Activated CD4-positive, alpha-beta T cell treated with anti-CD3 and anti-CD28 coated beads, Interleukin-2, amount 50 U/mL, for 16 hours (primary cell): Measurements from ENCODE around the gene HAS3.

Experiments
- DNase-seq: peaks from one replicate; pipeline ENCODE4 v3.0.0-alpha.2; 2020

HAS3 gene

GRCh38 chr16:69089091-69089910, 16.2 kb upstream of the HAS3 start:
- peak; percentile 81 for DNase-seq

DNA sequence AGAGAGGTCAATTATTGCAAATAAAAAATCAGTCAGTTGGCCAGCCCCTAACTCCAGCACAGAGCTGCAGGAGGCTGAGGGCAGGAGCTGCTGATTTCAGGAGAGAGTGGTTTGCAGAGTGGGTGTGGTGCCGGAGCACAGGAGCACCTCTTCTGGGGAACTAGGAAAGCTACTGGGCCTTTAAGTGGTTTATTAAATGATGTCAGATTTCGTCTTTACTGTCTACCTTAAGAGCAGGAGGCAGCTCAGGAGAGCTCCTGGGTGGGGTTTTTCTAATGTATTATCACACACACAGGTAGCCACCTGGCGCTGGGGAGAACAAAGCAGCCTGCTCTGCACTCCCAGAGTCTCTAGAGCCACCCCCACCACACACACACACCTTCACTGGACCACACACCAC, 11.5 kb upstream of the HAS3 start:
- no peak for DNase-seq

DNA sequence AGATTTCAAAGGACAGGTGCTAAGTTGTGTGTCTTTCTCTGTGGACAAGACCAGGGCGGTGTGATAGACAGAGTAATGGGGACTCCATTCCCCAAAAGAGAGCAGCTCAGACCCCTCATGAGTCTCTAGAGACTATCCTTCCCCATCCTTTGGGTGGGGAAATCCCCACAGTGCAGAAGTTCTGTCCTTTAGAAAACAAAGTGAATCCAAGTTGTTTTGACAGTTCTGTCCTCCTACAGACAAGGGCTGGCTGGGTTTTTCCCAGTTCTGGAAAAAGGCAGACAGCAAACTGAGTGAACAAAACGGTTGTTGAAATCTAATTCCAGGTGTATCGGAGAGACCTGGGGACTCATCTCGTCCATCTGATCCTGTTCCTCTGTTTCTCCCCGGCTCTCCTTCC, 11.0 kb upstream of the HAS3 start:
- no peak for DNase-seq

- DNase-seq = no peak
Observed at GRCh38 chr16:69095193-69095592, 10.3 kb upstream of the HAS3 start.

DNA sequence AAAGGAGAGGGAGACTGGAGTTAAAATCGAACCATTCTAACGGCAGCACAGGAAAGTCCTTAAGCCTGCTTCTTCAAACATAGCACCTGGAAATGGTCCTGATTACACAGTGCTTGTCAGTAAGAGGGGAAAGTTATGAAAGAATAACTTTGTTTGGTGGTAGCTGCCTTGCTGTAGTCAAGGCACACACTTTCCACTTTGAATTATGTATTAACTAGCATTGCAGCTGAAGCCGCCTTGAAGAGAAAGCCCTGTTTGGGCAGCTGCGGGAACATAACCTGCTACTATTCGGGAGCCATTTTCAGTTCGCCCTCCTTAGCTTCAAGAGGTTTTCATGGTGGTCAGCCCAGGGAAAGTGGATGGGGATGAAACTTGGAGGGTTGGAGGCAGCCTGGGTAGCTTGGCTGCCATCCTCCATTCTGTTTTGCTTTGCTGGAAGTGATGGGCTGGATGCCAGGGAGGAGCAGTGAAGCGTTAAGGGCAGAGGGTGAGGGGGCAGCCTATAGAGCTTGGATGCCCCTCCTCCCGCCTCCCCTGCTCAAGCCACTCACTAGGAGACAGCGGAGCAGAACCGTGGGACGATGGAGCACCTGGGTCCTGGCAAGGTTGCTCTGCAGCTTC, 5.3 kb upstream of the HAS3 start:
- DNase-seq = no peak

DNA sequence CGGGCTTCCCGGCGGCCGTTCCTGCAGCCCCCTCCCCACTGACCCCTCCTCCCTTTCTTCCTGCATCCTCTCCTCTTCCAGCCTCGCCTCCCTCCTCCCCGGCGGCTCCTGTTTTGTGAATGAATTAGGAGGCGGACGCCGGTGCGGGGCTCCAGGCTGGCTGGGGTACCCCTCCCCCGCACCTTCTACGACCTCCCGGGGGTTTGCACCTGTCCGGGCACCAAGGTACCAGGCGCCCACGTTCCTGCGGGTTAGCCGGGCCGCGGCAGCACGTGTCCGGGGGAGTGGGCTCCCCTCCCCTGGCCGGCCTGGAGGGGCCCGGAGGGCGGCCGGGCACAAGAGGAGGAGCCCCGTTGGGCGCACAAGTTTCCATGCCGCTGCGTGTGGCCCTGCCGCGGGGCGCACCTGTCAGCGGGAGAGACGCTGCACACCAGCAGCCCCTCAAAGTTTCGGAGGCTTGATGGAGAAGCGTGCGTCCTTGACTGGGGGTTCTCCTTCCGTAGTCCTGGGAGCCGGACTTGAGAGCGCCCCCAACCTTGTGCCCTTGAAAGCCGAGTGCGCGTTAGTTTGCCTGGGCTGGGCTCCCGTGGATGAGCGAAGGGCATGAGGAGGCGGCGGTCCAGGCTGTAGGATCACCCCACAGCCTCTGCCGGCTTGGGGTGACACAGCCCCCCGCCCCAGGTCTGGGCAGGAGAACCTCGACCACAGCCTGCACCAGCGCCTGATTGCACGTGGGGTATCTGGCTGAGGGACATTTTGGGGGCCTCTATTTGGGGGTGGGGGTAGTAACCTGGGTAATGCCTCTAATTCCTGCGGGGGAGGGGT, 1.2 kb downstream of the HAS3 start:
- DNase-seq = no peak

GRCh38 chr16:69107316-69107962, 2.0 kb downstream of the HAS3 start:
- DNase-seq = no peak

DNA sequence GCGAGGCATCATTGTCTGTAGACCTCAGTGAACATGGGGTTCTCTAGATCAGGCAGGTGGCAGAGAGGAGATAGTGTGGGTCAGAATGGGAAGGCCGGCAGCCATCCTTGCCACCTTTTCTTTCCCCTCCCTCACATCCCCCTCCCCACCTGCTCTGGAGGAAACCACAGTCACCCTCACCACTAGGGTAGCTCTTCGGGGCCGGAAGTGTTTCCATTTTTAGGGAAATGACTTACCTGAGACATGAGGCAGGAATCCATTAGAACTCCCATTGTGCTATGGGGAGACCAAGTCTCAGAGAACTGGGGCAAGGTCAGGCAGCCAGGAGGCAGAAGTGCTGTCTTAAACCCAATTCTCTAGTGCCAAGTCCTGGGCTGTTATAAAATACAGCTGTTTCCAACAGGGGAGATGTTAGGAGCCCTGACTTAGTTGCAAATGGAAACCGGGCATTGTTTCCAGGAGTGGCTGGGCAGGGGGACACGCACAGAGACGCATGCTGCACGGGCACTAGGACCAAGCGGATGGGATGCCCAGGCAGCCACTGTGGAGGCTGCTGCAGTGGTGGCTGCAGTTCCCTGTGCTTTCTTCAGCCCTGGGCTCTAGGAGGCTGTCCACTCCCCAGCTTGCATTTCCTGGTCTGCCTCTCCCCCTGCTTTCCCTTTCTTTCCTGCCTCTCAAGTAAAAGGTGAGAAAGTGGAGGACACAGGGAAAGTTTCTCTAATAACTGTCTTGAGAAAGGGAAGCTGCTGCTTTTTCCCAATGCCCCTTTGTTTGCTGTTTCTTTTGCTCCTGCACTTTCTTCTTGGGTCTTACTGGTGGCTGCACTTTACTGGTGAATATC, 2.8 kb downstream of the HAS3 start:
- DNase-seq = no peak

DNA sequence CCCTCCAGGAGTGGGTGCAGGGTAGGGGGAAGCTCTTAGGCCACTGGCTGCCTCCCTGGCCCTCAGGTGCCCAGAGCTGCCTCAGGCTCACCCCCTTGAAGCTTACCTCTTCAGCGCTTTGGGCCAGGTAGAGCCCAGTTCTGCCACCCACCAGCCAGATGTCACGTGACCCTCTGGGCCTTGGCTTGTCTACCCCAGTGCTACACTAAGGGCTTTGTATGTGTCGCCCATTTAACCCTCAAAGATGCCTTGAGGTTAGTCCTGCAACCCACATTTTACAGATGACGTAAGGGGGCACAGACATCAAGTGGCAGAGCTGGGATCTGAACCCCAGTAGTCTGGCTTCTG, 3.4 kb downstream of the HAS3 start:
- DNase-seq = no peak

GRCh38 chr16:69109486-69110270, 4.2 kb downstream of the HAS3 start:
- DNase-seq = no peak

- no peak for DNase-seq
Observed at GRCh38 chr16:69110406-69110805, 5.0 kb downstream of the HAS3 start.

- DNase-seq = no peak
Observed at GRCh38 chr16:69111216-69111875, 5.9 kb downstream of the HAS3 start.

- DNase-seq = no peak
Observed at GRCh38 chr16:69111876-69112230, 6.4 kb downstream of the HAS3 start.

DNA sequence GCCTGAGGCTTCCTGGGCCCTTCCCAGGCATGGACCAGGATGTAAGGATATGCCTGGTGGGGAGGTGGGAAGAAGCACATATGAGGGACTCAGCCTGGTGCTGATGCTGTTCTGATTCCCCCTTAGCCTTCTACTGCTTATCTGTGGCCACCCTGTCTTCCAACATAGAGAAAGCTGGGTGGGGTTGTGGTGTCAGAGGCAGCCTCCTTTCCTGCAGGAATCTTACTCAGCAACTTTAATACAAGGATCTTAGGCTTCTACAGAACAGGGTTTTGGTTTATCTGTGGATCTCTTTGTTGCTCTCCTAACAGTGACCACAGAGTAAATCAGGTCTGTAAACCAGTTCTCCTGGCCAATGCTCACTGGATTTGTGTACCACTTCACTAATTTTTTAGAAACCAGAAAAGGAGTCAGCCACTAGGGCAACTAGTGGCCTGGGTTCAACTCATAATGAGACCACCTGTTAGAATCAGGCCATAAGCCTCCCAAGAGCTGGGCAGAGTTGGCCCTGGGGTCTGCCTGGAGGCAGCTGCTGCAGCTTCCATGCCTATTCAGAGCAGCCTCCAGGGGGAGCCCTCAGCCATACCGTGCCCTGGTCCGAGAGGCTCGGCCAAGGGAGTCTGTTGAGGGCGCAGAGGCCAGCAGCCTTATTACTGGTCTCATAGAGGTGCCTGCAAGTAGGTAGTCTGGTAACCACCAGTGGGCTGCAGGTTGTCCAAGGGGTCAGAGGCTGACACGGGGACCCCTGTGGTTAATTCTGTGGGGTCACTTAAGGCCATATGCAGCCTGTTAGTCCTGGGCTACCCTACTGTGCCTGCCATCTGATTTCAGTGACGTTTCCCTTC, 7.1 kb downstream of the HAS3 start:
- peak; percentile 62 for DNase-seq

GRCh38 chr16:69113216-69113615, 7.8 kb downstream of the HAS3 start:
- DNase-seq = no peak

DNA sequence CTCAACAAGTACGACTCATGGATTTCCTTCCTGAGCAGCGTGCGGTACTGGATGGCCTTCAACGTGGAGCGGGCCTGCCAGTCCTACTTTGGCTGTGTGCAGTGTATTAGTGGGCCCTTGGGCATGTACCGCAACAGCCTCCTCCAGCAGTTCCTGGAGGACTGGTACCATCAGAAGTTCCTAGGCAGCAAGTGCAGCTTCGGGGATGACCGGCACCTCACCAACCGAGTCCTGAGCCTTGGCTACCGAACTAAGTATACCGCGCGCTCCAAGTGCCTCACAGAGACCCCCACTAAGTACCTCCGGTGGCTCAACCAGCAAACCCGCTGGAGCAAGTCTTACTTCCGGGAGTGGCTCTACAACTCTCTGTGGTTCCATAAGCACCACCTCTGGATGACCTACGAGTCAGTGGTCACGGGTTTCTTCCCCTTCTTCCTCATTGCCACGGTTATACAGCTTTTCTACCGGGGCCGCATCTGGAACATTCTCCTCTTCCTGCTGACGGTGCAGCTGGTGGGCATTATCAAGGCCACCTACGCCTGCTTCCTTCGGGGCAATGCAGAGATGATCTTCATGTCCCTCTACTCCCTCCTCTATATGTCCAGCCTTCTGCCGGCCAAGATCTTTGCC, 9.0 kb downstream of the HAS3 start:
- DNase-seq = no peak

GRCh38 chr16:69114976-69115355, 9.5 kb downstream of the HAS3 start:
- no peak for DNase-seq

DNA sequence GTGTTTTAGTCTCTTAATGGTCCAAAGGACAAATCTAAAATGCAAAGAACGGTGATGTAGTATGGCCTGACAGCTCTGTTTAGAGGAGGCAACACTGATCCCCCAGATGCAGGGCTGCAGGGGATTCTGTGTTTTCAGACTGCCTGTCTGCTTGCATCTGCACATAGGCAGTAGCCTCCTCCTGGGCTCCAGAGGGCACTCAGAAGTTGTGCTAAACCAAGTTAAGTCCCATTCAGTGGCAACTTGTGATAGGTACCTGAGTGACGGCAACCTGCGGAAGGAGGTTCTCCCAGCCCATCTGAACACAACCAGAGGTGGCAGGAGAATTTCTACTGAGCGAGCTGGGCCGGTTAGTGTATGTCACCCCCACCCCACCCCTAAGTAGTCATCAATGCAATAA, 9.9 kb downstream of the HAS3 start:
- no peak for DNase-seq

DNA sequence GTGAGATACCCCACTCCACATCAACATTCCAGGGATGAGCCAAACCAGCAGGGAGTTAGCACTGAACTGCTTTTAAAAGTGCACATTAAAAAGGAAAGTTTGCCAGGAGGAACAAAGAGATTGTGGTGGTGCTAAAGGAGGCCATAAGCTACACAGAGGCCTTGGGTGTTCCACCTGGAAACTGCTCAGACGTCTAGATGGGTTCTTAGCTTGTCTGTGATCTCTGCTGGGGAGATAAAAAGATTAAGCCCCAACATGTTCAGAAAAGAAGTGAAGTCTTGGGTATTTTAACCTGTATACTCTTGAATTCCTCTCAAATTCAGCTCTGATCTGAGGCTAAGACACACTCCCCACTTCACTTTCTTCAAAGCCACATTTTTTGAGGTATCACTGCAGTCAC, 10.4 kb downstream of the HAS3 start:
- DNase-seq = no peak
